ENCODE results near the gene ZBTB16. TPM values are rescaled to one million over a fixed set of nuclear protein-coding genes. Genes with fewer than 3 reads are reported as not detected.

ZBTB16 gene
- total and polyA plus RNA-seq, 2 of the 4 experiments (the other 2 are of a cell fraction) = not detected

DNA sequence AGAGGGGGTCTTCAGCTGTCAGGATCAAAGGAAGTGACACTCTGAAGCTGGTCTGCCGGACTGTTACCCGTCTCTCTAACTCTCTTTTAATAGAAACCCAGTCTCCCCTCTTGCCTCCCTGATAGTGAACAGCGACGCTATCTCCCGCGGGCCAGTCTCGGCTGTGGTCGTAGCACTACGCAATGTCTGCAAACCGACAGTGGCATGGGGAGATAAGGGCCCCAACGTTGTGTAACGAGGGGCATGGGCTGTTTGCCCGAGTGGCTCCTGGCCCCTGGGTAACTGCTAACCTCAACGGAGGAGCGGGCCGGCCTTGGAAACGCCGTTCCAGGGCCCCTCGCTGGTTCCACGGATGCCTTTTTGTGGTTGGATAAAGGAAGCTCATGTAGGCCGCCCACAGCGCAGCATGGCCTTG is 23.3 kb downstream of the ZBTB16 start:
- BruUV-seq (replicated peaks) = no TSS peak
- no peak for DNase-seq
- WGBS, 2 experiments (ENCODE audit: extremely low coverage in 2 of 2, insufficient read length in 1 of 2) = no CpG with 5 or more reads among the region's 22 CpGs
- Histone ChIP-seq H3K4me2 (ENCODE audit: low read depth, low read length) (no peak overlapping the region), H3K23ac (ENCODE audit: low read depth, low read length) (no peak overlapping the region), H2BK5ac (ENCODE audit: low read depth, low read length, poor library complexity, severe bottlenecking) (no peak overlapping the region), H3K9ac (ENCODE audit: low read depth, low read length) (no peak overlapping the region), H2BK20ac (ENCODE audit: low read depth, low read length) (no peak overlapping the region), H4K91ac (ENCODE audit: insufficient read depth, low read depth, low read length) (no peak overlapping the region), H3K27ac (ENCODE audit: insufficient read depth, low read length) (no peak overlapping the region), H4K5ac (ENCODE audit: low read depth, low read length) (no peak overlapping the region), H4K20me1 (ENCODE audit: insufficient read depth, low read length) (no peaks in the 10 kb centered on the region), H3K36me3 (ENCODE audit: control insufficient read depth, insufficient read depth, low read length) (no peaks in the 10 kb centered on the region), H3K27me3 (ENCODE audit: control insufficient read depth, insufficient read depth, low read length) (peaks cover 25% of the 10 kb centered on the region), H3K14ac (replicated peaks; ENCODE audit: low read depth, low read length) (no peak overlapping the region), H4K8ac (ENCODE audit: low read depth in 2 of 2, low read length in 2 of 2) (no peak overlapping the region), H3K9me1 (ENCODE audit: insufficient read depth, low read length) (no peaks in the 10 kb centered on the region), H2AK5ac (ENCODE audit: low read depth, low read length) (no peak overlapping the region), H2BK15ac (ENCODE audit: low read depth, low read length) (no peak overlapping the region), H3K9me3 (ENCODE audit: control insufficient read depth, insufficient read depth, low read length) (no peaks in the 10 kb centered on the region), H3K56ac (ENCODE audit: extremely low read depth, insufficient read depth, low read length) (no peak overlapping the region), H3K4me3 (ENCODE audit: insufficient read depth, low read depth, low read length) (no peak overlapping the region), H3K4ac (ENCODE audit: low read depth, low read length) (no peak overlapping the region), H2AFZ (replicated peaks; ENCODE audit: low read length, poor library complexity) (no peak overlapping the region), H3K4me1 (ENCODE audit: control insufficient read depth, insufficient read depth, low read length) (no peaks in the 10 kb centered on the region), H2BK120ac (ENCODE audit: low read depth, low read length) (no peak overlapping the region), H3K79me1 (ENCODE audit: low read depth in 1 of 2, low read length in 2 of 2) (no peaks in the 10 kb centered on the region), H3K18ac (ENCODE audit: low read depth, low read length) (no peak overlapping the region), H2AK9ac (replicated peaks; ENCODE audit: low read depth, low read length, poor library complexity) (no peak overlapping the region)
- ChIA-PET POLR2A (ENCODE audit: unreplicated experiment) (no interaction called here), CTCF (no interaction called here)
- ATAC-seq (ENCODE audit: low read depth) = no peak
- in situ Hi-C loops (cut with MboI; ENCODE audit: low sequenced_read_pairs) = no loop called here
- intact Hi-C loops (cut with micrococcal nuclease) = no loop called here
- dilution Hi-C loops (cut with HindIII; ENCODE audit: low sequenced_read_pairs, unreplicated experiment) = no loop called here
- no peak for TF ChIP-seq MAZ (IDR thresholded peaks at IDR 0.05; ENCODE audit: borderline replicate concordance, low read depth, low read length)
- TF ChIP-seq RCOR1 (IDR thresholded peaks at IDR 0.05; ENCODE audit: insufficient replicate concordance, low read length) = no peak
- no peak for TF ChIP-seq FOS (IDR thresholded peaks at IDR 0.05; ENCODE audit: low read depth, low read length)
- no peak for TF ChIP-seq NFE2L2 (IDR thresholded peaks at IDR 0.05; ENCODE audit: low read depth, low read length)
- no peak for TF ChIP-seq POLR2A (IDR thresholded peaks at IDR 0.05; ENCODE audit: low read depth, low read length)
- TF ChIP-seq SMC3 (IDR thresholded peaks at IDR 0.05; ENCODE audit: low read depth, low read length) = no peak
- TF ChIP-seq RAD21 (IDR thresholded peaks at IDR 0.05; ENCODE audit: low read length) = no peak
- TF ChIP-seq CEBPB (IDR thresholded peaks at IDR 0.05; ENCODE audit: low read depth, low read length) = no peak
- TF ChIP-seq, protein P1, sequence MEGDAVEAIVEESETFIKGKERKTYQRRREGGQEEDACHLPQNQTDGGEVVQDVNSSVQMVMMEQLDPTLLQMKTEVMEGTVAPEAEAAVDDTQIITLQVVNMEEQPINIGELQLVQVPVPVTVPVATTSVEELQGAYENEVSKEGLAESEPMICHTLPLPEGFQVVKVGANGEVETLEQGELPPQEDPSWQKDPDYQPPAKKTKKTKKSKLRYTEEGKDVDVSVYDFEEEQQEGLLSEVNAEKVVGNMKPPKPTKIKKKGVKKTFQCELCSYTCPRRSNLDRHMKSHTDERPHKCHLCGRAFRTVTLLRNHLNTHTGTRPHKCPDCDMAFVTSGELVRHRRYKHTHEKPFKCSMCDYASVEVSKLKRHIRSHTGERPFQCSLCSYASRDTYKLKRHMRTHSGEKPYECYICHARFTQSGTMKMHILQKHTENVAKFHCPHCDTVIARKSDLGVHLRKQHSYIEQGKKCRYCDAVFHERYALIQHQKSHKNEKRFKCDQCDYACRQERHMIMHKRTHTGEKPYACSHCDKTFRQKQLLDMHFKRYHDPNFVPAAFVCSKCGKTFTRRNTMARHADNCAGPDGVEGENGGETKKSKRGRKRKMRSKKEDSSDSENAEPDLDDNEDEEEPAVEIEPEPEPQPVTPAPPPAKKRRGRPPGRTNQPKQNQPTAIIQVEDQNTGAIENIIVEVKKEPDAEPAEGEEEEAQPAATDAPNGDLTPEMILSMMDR (conservative IDR thresholded peaks at IDR 0.05; ENCODE audit: low read depth, low read length) = no peak
- TF ChIP-seq RFX5 (IDR thresholded peaks at IDR 0.05; ENCODE audit: low read depth, low read length) = no peak

All from IMR-90 (cell line).